ENCODE results near the gene TRPV2.

DNA sequence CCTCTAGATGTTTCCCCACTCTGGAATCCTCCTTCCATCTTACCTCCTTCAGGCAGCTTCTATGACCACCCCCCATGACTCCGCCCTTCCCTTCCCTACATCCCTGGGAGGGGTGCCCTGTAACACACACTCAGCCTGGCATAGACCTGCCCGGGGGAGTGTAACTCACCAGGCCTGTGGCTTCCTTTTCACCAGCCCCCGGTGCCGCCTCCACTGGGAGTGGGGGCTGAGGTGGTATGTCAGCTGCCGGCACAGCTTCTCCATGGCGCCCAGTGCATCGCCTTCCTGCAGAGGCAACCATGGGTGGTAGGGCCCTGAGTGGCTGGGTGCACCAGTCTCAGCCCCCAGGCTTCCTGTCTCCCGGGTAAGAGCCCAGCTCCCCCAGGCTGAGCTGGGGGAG is 32.3 kb downstream of the TRPV2 start:
- TF ChIP-seq YY1 (IDR thresholded peaks at IDR 0.05; ENCODE audit: insufficient read depth, insufficient read length) (no peak), SUZ12 (IDR thresholded peaks at IDR 0.05; ENCODE audit: extremely low read depth, insufficient read depth, insufficient read length) (no peak), ZNF274 (IDR thresholded peaks at IDR 0.05; ENCODE audit: low read depth, low read length) (no peak)

Measured in NT2/D1 (cell line).